DMS53 treated with DMSO at 0.1 percent for 48 hours (cell line): Measurements from ENCODE around the gene ABHD5.

Experiments
- DNase-seq: peaks from one replicate; lab custom pipeline; 2025; ENCODE audit not compliant: unreplicated experiment; lab: John Stamatoyannopoulos, UW

ABHD5 gene

DNA sequence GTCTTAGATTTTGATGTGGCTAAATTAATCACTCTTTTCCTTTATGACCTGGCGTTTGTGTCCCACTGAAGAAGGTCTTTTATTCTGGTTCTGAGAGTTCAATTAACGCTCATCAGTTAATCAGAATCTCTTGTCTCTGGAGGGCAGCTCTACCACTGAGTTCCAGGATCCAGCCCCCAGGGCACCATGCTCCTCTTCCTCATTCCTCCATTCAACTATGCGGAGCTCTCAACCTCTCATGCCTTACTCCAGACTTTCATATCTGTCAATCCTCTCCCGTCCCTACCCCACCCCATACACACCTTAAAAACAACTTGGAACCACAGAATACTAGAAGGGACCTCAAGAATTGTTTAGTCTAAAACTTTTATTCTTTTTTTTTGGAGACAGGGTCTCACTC lies 4.8 kb upstream of the ABHD5 start:
- no peak for DNase-seq

DNA sequence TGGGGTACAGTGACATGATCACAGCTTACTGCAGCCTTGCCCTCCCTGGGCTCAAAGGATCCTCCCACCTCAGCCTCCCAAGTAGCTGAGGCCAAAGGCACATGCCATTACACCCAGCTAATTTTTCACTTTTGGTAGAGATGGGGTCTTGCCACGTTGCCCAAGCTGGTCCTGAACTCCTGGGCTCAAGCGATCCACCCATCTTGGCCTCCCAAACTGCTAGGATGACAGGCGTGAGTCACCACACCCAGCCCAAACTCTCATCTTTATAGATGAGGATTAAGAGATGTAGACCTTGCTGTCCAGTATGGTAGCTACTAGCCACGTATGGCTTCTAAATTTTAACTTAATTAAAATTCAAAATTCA lies 4.4 kb upstream of the ABHD5 start:
- DNase-seq = no peak

- no peak for DNase-seq
Observed at GRCh38 chr3:43686700-43687498, 3.8 kb upstream of the ABHD5 start.

GRCh38 chr3:43687499-43687811 lies 3.3 kb upstream of the ABHD5 start:
- no peak for DNase-seq

GRCh38 chr3:43688245-43688650 lies 2.5 kb upstream of the ABHD5 start:
- DNase-seq = no peak

DNA sequence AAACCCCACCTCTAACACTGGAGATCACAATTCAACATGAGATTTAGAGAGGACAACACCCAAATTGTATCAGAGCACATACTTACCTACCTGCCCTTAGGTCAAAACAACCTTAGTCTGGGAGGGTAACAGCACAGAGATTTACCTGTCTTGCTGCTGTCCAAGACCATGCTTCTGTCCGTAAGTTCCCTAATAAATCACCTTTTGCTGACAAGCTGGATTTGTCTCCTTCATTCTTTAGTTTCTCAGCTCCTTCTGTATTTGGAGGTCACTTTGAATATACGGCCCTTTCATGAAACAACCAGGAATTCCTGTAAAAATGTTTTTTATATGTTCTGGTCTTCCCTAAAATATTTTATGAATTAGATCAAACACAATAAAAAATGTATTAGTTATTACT lies 1.6 kb upstream of the ABHD5 start:
- DNase-seq = no peak

DNA sequence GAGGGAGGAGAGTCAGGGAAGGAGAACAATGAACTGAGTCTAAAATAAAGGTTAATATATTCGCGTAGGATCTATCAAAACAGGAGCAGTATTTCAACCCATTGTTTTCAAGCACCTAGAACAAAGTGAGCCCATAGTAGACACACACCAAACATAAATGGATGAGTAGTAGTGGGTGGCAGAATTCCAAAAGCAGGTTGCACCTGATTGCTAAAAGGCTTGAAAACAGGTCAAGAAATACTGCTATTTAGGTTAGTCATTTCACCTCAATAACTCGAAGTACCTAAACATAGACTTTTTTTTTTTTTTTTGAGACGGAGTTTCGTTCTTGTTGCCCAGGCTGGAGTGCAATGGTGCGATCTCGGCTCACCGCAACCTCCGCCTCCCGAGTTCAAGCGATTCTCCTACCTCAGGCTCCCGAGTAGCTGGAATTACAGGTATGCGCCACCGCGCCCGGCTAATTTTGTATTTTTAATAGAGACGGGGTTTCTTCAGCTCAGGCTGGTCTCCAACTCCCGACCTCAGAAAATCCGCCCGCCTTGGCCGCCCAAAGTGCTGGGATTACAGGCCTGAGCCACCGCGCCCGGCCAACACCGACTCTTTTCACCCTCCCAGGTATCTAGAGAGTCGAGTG lies 855 bp upstream of the ABHD5 start:
- no peak for DNase-seq

DNA sequence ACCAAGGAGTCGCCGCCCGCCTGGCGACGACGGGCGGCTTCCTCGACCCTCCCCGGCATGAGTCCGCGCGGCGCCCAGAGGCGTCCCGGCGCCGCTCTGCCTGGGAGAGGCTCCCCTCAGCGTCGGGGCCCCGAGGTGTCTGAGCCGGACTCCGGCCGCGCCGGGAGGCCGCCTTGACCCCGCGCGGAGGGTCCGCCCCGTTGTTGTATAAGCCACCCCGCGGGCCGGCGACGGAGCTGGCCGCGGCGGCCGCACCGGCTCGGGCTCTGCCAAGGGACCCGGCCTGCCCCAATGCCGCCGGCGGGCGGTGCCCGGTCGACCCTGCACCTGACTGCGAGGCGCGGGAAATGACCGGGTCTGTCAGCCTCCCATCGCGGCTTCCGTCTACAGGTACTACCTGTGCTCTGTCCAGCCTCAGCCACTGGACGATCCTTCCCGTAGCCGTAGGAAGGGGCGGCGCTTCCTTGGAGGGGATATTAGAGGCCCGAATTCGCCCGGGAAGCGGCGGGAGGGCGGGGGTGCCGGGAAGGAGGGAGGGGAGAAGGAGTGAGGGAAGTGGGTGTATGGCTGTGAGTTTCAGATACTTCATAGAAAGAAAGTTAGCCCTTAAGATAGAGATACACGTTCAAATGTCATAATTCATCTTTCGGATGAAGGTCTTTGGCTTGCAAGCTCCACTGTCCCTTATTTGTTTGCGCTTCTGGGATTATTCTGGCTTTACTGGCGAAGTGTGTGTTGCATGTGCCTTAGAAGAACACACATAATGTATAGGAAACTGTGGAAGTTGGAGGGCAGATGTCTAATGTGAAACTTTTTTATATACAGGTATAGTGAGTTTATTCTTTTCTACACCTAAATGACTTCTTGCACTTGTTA lies 620 bp downstream of the ABHD5 start:
- peak; percentile 12 for DNase-seq

GRCh38 chr3:43692085-43692855 lies 1.5 kb downstream of the ABHD5 start:
- DNase-seq = no peak

GRCh38 chr3:43692971-43693370 lies 2.2 kb downstream of the ABHD5 start:
- no peak for DNase-seq

DNA sequence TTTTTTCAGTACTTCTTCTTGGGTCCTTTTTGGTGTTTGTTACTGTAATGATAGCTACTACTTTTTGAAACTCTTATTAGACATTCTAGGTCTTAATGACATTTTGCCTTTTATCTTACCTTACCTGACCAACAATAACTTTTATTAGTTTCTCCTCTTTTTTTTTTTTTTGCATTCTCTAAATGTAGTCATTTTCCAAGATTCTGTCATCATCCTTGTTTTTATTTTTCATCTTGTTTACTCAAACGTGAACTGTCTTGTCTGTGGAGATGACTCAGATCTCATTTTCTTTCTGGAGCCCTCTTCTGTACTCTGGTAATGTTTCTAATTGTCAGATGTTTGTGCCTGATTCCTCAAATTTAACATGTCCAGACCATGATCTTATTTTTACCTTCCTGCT lies 2.9 kb downstream of the ABHD5 start:
- no peak for DNase-seq

- no peak for DNase-seq
Observed at GRCh38 chr3:43695443-43695842, 4.7 kb downstream of the ABHD5 start.

GRCh38 chr3:43695863-43696262 lies 5.1 kb downstream of the ABHD5 start:
- DNase-seq = no peak

- DNase-seq = no peak
Observed at GRCh38 chr3:43696441-43696840, 5.7 kb downstream of the ABHD5 start.

- DNase-seq = no peak
Observed at GRCh38 chr3:43696881-43697280, 6.1 kb downstream of the ABHD5 start.

GRCh38 chr3:43699864-43700263 lies 9.1 kb downstream of the ABHD5 start:
- no peak for DNase-seq

DNA sequence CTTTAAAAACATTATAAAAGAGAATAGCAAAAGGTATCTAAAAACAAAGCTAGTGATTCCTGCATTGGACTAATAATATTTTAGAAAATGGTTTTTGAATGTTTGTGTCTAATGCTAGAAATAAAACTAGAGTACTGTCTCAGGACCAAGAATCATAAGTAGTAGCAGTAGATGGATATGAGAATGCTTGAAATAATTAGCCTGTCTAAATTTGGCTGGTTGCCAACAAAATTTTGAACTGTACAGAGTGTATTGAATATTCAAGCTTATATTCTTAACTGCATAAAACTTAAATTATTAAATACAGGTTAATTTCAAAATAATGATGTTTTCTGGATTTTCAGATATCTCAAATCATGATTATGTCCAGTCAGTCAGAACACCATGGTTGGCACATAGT lies 14.0 kb downstream of the ABHD5 start:
- DNase-seq = no peak

DNA sequence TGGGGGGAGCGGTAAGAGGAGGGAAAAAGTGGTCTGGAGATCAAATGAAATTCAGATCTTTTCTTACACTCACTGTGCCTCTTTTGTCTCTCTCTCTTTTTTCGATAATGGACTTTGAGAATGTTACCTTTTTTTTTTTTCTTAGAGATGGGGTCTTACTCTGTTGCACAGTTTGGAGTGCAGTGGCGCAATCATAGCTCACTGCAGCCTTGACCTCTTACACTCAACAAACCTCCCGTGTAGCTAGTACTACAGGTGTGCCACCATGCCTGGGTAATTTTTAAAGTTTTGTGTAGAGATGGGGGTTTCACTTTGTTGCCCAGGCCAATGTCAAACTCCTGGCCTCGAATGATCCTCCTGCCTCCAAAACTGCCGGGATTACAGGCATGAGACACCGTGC lies 15.6 kb downstream of the ABHD5 start:
- DNase-seq = no peak

- DNase-seq = no peak
Observed at GRCh38 chr3:43707266-43707665, 16.5 kb downstream of the ABHD5 start.

GRCh38 chr3:43707998-43708397 lies 17.3 kb downstream of the ABHD5 start:
- no peak for DNase-seq

GRCh38 chr3:43709022-43709421 lies 18.3 kb downstream of the ABHD5 start:
- DNase-seq = no peak
